Ishikawa (cell line): Measurements from ENCODE around the gene C16orf90.

Experiments used
- CEBPB ChIP-seq: IDR thresholded peaks from 2 replicates; pipeline ENCODE4 v1.6.1; 2012
- CREB1 ChIP-seq: IDR thresholded peaks from 2 replicates; pipeline ENCODE4 v1.6.1; 2012; ENCODE audit warnings: low read depth
- EGR1 ChIP-seq: IDR thresholded peaks from 2 replicates; pipeline ENCODE4 v1.6.1; 2012
- EP300 ChIP-seq: IDR thresholded peaks from 2 replicates; pipeline ENCODE4 v1.6.1; 2012; ENCODE audit warnings: borderline replicate concordance
- FOXM1 ChIP-seq: IDR thresholded peaks from 2 replicates; pipeline ENCODE4 v1.6.1; 2012; ENCODE audit warnings: low read depth, borderline replicate concordance
- MAX ChIP-seq: IDR thresholded peaks from 2 replicates; pipeline ENCODE4 v1.6.1; 2012
- NFIC ChIP-seq: IDR thresholded peaks from 2 replicates; pipeline ENCODE4 v1.6.1; 2012
- RAD21 ChIP-seq: IDR thresholded peaks from 2 replicates; pipeline ENCODE4 v1.6.1; 2012; ENCODE audit warnings: low read depth
- REST ChIP-seq: IDR thresholded peaks from 2 replicates; pipeline ENCODE4 v1.6.1; 2012; ENCODE audit warnings: low read depth, mild to moderate bottlenecking
- TAF1 ChIP-seq: IDR thresholded peaks from 2 replicates; pipeline ENCODE4 v1.6.1; 2012; ENCODE audit warnings: low read depth, mild to moderate bottlenecking
- TCF12 ChIP-seq: IDR thresholded peaks from 2 replicates; pipeline ENCODE4 v1.6.1; 2012; ENCODE audit warnings: low read depth
- TEAD4 ChIP-seq: IDR thresholded peaks from 2 replicates; pipeline ENCODE4 v1.6.1; 2012
- USF1 ChIP-seq: IDR thresholded peaks from 2 replicates; pipeline ENCODE4 v1.6.1; 2012
- YY1 ChIP-seq: IDR thresholded peaks from 2 replicates; pipeline ENCODE4 v1.6.1; 2012; ENCODE audit warnings: low read depth
- ZBTB7A ChIP-seq: IDR thresholded peaks from 2 replicates; pipeline ENCODE4 v1.6.1; 2012; ENCODE audit warnings: low read depth

C16orf90 gene

GRCh38 chr16:3494386-3494973 lies 809 bp downstream of the C16orf90 start:
- TF ChIP-seq TCF12: no peak
- TF ChIP-seq RAD21: no peak
- TF ChIP-seq NFIC: no peak
- TF ChIP-seq CREB1: no peak
- no peak for TF ChIP-seq TEAD4
- TF ChIP-seq REST: no peak
- no peak for TF ChIP-seq YY1
- TF ChIP-seq CEBPB: no peak
- no peak for TF ChIP-seq EGR1
- TF ChIP-seq FOXM1: no peak
- no peak for TF ChIP-seq MAX
- no peak for TF ChIP-seq USF1
- no peak for TF ChIP-seq EP300
- no peak for TF ChIP-seq TAF1
- TF ChIP-seq ZBTB7A: no peak

- TF ChIP-seq EP300 (no peak), TEAD4 (no peak), NFIC (no peak), TAF1 (no peak), CEBPB (no peak)
These were observed 2.9 kb downstream of the C16orf90 start for GRCh38 chr16:3492356-3492755.

- no peak for TF ChIP-seq ZBTB7A
- no peak for TF ChIP-seq CEBPB
- no peak for TF ChIP-seq CREB1
- no peak for TF ChIP-seq FOXM1
- no peak for TF ChIP-seq EP300
- no peak for TF ChIP-seq YY1
- no peak for TF ChIP-seq USF1
- TF ChIP-seq TAF1: no peak
These were observed 4.2 kb downstream of the C16orf90 start for GRCh38 chr16:3490911-3491629.

- TF ChIP-seq CEBPB: no peak
- no peak for TF ChIP-seq EGR1
- no peak for TF ChIP-seq TAF1
- TF ChIP-seq TCF12: no peak
- TF ChIP-seq CREB1: no peak
- TF ChIP-seq REST: no peak
These were observed 6.5 kb downstream of the C16orf90 start for GRCh38 chr16:3488801-3489200.

GRCh38 chr16:3487521-3488410 lies 7.5 kb downstream of the C16orf90 start:
- TF ChIP-seq TCF12 (no peak), USF1 (no peak), MAX (no peak), REST (no peak), YY1 (no peak), CEBPB (no peak), TAF1 (no peak), FOXM1 (no peak), EGR1 (no peak), NFIC (no peak), TEAD4 (no peak), CREB1 (no peak), RAD21 (no peak), ZBTB7A (no peak), EP300 (no peak)
